Mammary epithelial cell (primary cell): ENCODE measurements around the gene BEGAIN.

Source experiments
- EZH2 ChIP-seq: IDR thresholded peaks from 2 replicates; pipeline ENCODE4 v1.6.1; 2012; ENCODE audit warnings: low read length, inconsistent platforms, borderline replicate concordance
- TF ChIP-seq, protein P1 (sequence below), 2 donors: IDR thresholded peaks in 1 of 2; conservative IDR thresholded peaks in 1 of 2; 2 replicates each; pipeline ENCODE4 v1.5.1; 2011 to 2012; ENCODE audit warnings: inconsistent platforms in 2 of 2, low read length in 2 of 2, mild to moderate bottlenecking in 2 of 2, control low read depth in 1 of 2, low read depth in 1 of 2; ENCODE audit not compliant: insufficient read depth in 1 of 2; ENCODE audit errors: extremely low read depth in 1 of 2

- TF ChIP-seq, protein P1, sequence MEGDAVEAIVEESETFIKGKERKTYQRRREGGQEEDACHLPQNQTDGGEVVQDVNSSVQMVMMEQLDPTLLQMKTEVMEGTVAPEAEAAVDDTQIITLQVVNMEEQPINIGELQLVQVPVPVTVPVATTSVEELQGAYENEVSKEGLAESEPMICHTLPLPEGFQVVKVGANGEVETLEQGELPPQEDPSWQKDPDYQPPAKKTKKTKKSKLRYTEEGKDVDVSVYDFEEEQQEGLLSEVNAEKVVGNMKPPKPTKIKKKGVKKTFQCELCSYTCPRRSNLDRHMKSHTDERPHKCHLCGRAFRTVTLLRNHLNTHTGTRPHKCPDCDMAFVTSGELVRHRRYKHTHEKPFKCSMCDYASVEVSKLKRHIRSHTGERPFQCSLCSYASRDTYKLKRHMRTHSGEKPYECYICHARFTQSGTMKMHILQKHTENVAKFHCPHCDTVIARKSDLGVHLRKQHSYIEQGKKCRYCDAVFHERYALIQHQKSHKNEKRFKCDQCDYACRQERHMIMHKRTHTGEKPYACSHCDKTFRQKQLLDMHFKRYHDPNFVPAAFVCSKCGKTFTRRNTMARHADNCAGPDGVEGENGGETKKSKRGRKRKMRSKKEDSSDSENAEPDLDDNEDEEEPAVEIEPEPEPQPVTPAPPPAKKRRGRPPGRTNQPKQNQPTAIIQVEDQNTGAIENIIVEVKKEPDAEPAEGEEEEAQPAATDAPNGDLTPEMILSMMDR (conservative IDR thresholded peaks at IDR 0.05 in 1 of 2, IDR thresholded peaks at IDR 0.05 in 1 of 2; ENCODE audit: extremely low read depth in 1 of 2, insufficient read depth in 1 of 2, low read depth in 1 of 2, low read length in 2 of 2): no peak
- no peak for TF ChIP-seq EZH2
These were observed 8.7 kb downstream of the BEGAIN start for GRCh38 chr14:100578552-100578951.
